ENCODE data around the gene SAMD11.

- no peak for TF ChIP-seq POLR2A (IDR thresholded peaks at IDR 0.05; ENCODE audit: low read depth, low read length)
- TF ChIP-seq POLR2AphosphoS5 (IDR thresholded peaks at IDR 0.05; ENCODE audit: low read depth, low read length) = no peak
- no peak for TF ChIP-seq SPI1 (IDR thresholded peaks at IDR 0.05; ENCODE audit: low read depth, low read length)
- TF ChIP-seq PAX5 (IDR thresholded peaks at IDR 0.05; ENCODE audit: insufficient read depth, low read length, severe bottlenecking) = no peak
These were observed 10.9 kb upstream of the SAMD11 start for GRCh38 chr1:912740-913301.
